Left ventricle myocardium inferior (tissue), 1 donor: ENCODE results near the gene NUBP2. TPM values are rescaled to one million over a fixed set of nuclear protein-coding genes. Genes with fewer than 3 reads are reported as not detected.

Source experiments
- DNase-seq: peaks from one replicate; pipeline ENCODE4 v3.0.0-alpha.2; 2020
- H3K27ac ChIP-seq: fragments of 200-600 bp; replicated peaks from 2 replicates; pipeline ENCODE4 v1.8.0; 2021
- H3K27me3 ChIP-seq: fragments of 200-600 bp; 2 replicates; pipeline ENCODE4 v1.8.0; 2021; ENCODE audit warnings: low read depth
- H3K36me3 ChIP-seq: fragments of 200-600 bp; 2 replicates; pipeline ENCODE4 v1.8.0; 2021
- H3K4me1 ChIP-seq: fragments of 200-600 bp; 2 replicates; pipeline ENCODE4 v1.8.0; 2021
- H3K4me3 ChIP-seq: fragments of 200-600 bp; 2 replicates; pipeline ENCODE4 v1.8.0; 2021; ENCODE audit warnings: mild to moderate bottlenecking, moderate library complexity
- H3K9me3 ChIP-seq: fragments of 200-600 bp; replicated peaks from 2 replicates; pipeline ENCODE4 v1.8.0; 2021
- intact Hi-C: fragments of 100-400 bp; cut with micrococcal nuclease; formaldehyde crosslinking; loops from one replicate; pipeline ENCODE4 v1.11.0; 2022
- total RNA-seq: library from RNA; stranded (reverse); fragmentation: NEBNext Ultra II Directional; extraction: Animal tissue kit (Norgen Biotek cat#: 25700); gene quantifications from one replicate; pipeline ENCODE4 v1.2.1, GENCODE V29; 2021
- TF ChIP-seq, protein P1 (sequence below): fragments of 200-600 bp; IDR thresholded peaks from 2 replicates; pipeline ENCODE4 v1.8.0; 2021; ENCODE audit warnings: antibody characterized with exemption, mild to moderate bottlenecking, borderline replicate concordance
- donor health status: DM: no; HTN: yes; CAD: no; lungs with severe emphysema.

NUBP2 gene
- total RNA-seq, 1 donor from 2014 or later: 36.2 TPM

- H3K27me3 ChIP-seq: no peaks in the 10 kb centered on the region
- H3K4me3 ChIP-seq: no peak overlapping the region
- no peak for DNase-seq
- no peak overlapping the region for H3K27ac ChIP-seq
- intact Hi-C loops: no loop called here
- TF ChIP-seq, protein P1, sequence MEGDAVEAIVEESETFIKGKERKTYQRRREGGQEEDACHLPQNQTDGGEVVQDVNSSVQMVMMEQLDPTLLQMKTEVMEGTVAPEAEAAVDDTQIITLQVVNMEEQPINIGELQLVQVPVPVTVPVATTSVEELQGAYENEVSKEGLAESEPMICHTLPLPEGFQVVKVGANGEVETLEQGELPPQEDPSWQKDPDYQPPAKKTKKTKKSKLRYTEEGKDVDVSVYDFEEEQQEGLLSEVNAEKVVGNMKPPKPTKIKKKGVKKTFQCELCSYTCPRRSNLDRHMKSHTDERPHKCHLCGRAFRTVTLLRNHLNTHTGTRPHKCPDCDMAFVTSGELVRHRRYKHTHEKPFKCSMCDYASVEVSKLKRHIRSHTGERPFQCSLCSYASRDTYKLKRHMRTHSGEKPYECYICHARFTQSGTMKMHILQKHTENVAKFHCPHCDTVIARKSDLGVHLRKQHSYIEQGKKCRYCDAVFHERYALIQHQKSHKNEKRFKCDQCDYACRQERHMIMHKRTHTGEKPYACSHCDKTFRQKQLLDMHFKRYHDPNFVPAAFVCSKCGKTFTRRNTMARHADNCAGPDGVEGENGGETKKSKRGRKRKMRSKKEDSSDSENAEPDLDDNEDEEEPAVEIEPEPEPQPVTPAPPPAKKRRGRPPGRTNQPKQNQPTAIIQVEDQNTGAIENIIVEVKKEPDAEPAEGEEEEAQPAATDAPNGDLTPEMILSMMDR: no peak
- no peaks in the 10 kb centered on the region for H3K9me3 ChIP-seq
- peaks cover 87% of the 10 kb centered on the region for H3K36me3 ChIP-seq
- H3K4me1 ChIP-seq: no peaks in the 10 kb centered on the region
These were observed 29.9 kb upstream of the NUBP2 start for GRCh38 chr16:1752853-1753252.

- Histone ChIP-seq H3K4me3 (no peak overlapping the region), H3K9me3 (no peaks in the 10 kb centered on the region), H3K27ac (no peak overlapping the region), H3K27me3 (no peaks in the 10 kb centered on the region), H3K36me3 (peaks cover 87% of the 10 kb centered on the region), H3K4me1 (no peaks in the 10 kb centered on the region)
- TF ChIP-seq, protein P1: no peak
- intact Hi-C loops: no loop called here
- no peak for DNase-seq
These were observed 28.6 kb upstream of the NUBP2 start for GRCh38 chr16:1754204-1754603.

DNA sequence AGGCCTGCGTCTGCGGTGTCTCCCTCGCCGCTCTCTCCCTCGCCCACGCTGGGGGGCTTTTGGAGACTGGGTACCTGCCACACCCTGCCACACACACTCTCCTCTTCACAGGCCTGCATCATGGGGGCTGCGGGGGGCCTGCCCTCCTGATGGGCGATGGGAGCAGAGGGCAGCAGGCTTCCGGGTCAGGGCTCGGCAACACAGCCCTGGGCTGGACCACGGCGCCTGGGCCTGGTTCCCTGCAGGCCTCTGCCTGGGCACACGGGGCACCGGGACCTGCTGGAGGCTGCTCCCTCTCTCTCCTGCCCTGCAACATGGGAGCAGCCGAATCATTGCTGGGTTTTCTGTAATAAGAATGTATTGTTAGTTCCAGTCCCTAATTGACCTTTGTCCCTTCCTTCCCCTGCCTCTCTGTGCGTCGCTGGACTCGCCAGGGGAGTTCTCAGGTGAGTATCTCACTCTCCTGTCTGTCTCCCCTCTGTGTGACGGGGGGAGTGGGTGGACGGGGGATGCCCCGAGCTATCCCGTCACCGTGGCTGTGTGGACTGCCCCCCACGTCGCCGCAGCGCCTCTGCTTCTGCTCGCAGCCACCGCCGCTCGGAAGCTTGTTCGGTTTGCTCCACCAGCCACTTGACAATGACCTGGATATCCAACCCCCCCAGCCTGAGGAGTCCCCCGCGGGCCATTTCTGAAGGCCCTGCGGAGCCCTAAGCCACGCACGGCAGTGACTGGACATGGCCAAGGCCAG is 24.9 kb upstream of the NUBP2 start:
- intact Hi-C loops: no loop called here
- DNase-seq: no peak
- Histone ChIP-seq H3K4me1 (no peaks in the 10 kb centered on the region), H3K36me3 (peaks cover 83% of the 10 kb centered on the region), H3K27me3 (no peaks in the 10 kb centered on the region), H3K27ac (no peak overlapping the region), H3K4me3 (no peak overlapping the region), H3K9me3 (no peaks in the 10 kb centered on the region)
- TF ChIP-seq, protein P1: no peak

DNA sequence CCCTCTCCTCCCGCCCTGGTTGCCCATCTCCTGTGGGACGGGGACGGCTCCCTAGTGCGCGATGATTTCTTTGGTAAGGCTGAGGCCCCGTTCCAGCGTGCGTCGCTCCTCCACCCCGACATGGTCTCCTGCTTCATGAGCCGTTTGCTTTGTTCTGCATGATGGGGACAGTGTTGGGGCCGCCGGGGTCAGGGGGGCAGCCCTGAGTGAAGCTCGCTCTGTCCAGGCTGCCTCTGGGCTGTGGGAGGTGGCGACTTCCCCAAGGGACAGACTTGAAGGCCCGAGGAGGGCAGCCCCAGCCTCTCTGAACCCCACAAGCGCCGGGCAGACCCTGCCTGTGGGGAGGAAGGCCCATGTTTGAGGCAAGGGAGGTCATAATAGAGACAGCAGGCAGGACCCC is 23.8 kb upstream of the NUBP2 start:
- peaks cover 81% of the 10 kb centered on the region for H3K36me3 ChIP-seq

DNA sequence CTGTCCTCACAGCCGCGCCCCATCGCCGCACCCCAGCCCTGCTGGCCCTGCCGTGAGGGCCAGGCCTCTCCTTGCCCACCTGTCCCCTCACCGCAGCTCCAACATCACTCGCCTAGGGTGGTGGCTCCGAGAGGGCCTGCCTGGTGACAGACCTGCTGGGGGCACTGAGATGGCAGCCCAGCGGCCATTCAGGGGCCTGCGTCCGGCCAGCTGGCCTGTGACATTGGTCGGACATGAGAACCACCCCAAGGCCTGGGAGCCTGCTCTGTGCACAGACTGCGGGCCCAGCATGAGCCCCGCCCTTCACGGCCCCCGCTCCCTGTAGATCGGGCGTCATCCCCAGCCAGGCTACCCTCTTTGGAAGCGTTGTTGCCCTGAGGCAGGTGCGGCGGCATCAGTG is 23.2 kb upstream of the NUBP2 start:
- H3K36me3 ChIP-seq: peaks cover 79% of the 10 kb centered on the region
- H3K27me3 ChIP-seq: no peaks in the 10 kb centered on the region
- no peak overlapping the region for H3K4me3 ChIP-seq
- no peaks in the 10 kb centered on the region for H3K9me3 ChIP-seq
- TF ChIP-seq, protein P1: no peak
- intact Hi-C loops: no loop called here
- DNase-seq: no peak
- no peaks in the 10 kb centered on the region for H3K4me1 ChIP-seq
- H3K27ac ChIP-seq: no peak overlapping the region

More for the DNA sequence above, 23.8 kb upstream of the NUBP2 start:
- no peak overlapping the region for H3K4me3 ChIP-seq
- intact Hi-C loops: no loop called here
- no peak overlapping the region for H3K27ac ChIP-seq
- H3K4me1 ChIP-seq: no peaks in the 10 kb centered on the region
- no peaks in the 10 kb centered on the region for H3K9me3 ChIP-seq
- no peak for DNase-seq
- no peaks in the 10 kb centered on the region for H3K27me3 ChIP-seq
- TF ChIP-seq, protein P1: no peak
